Naive thymus-derived CD8-positive, alpha-beta T cell (primary cell): ENCODE data around the gene SPDYE1. TPM values are rescaled to one million over a fixed set of nuclear protein-coding genes. Genes with fewer than 3 reads are reported as not detected.
"Not testable (repeated sequence)": the region's sequence is repeated elsewhere in the genome, so short reads cannot be mapped to it uniquely, and the experiment has no call there.

ENCODE experiments used
- ATAC-seq, 2 donors: fragments of 150-1000 bp; cut with Tn5 transposase in 1 of 2; sonication (Bioruptor Pico), chemical (Tn5 transposase) in 1 of 2; 1 replicate in 1 of 2; 2 replicates in 1 of 2; pipeline ENCODE4 v1.10.0; 2021; ENCODE audit warnings: mild to moderate bottlenecking in 2 of 2, moderate library complexity in 2 of 2
- POLR2A ChIA-PET: fragments of 350-600 bp; sonication (Branson Sonifier 250); formaldehyde crosslinking; loops from one replicate; lab custom pipeline; 2021; ENCODE audit warnings: antibody characterized with exemption; lab: Charles Lee
- DNase-seq, 10 donors: peaks; one replicate each; pipeline versions ENCODE4 v3.0.0 to v3.0.0-alpha.2; 2020 to 2022
- H3K27ac Mint-ChIP-seq, 10 donors: one replicate each; pipeline ENCODE4 v1.8.0; 2020 to 2022; ENCODE audit warnings: mild to moderate bottlenecking in 10 of 10, mixed read lengths in 10 of 10, moderate library complexity in 4 of 10, inconsistent platforms in 1 of 10
- H3K27me3 Mint-ChIP-seq, 5 donors: one replicate each; pipeline ENCODE4 v1.8.0; 2021 to 2022; ENCODE audit warnings: mixed read lengths in 5 of 5
- H3K36me3 Mint-ChIP-seq, 3 donors: one replicate each; pipeline ENCODE4 v1.8.0; 2020 to 2022; ENCODE audit warnings: mixed read lengths in 3 of 3, mild to moderate bottlenecking in 2 of 3, inconsistent platforms in 1 of 3
- H3K4me1 Mint-ChIP-seq, 4 donors: one replicate each; pipeline ENCODE4 v1.8.0; 2021 to 2022; ENCODE audit warnings: mixed read lengths in 4 of 4
- H3K4me3 Mint-ChIP-seq, 10 donors: one replicate each; pipeline ENCODE4 v1.8.0; 2020 to 2022; ENCODE audit warnings: mild to moderate bottlenecking in 10 of 10, mixed read lengths in 10 of 10, moderate library complexity in 6 of 10, inconsistent platforms in 1 of 10
- H3K9me3 Mint-ChIP-seq, 9 donors: one replicate each; pipeline ENCODE4 v1.8.0; 2020 to 2022; ENCODE audit warnings: mixed read lengths in 9 of 9, mild to moderate bottlenecking in 3 of 9, inconsistent platforms in 1 of 9, moderate library complexity in 1 of 9
- polyA plus RNA-seq, 3 donors: library from polyadenylated mRNA; unstranded; fragments of 300-500 nt; fragmentation: Illumina TruSeq; gene quantifications; one replicate each; pipeline ENCODE4 v1.2.3, GENCODE V29; 2021
- total RNA-seq, 8 experiments: library from RNA in 2 of 8; stranded (reverse) in 2 of 8; gene quantifications; one replicate each; pipeline ENCODE4 v1.2.3 and lab custom pipeline; 2021 to 2026

SPDYE1 gene
- total and polyA plus RNA-seq, 5 experiments from 2014 or later: 0.12 to 0.14 TPM; not detected in 3

DNA sequence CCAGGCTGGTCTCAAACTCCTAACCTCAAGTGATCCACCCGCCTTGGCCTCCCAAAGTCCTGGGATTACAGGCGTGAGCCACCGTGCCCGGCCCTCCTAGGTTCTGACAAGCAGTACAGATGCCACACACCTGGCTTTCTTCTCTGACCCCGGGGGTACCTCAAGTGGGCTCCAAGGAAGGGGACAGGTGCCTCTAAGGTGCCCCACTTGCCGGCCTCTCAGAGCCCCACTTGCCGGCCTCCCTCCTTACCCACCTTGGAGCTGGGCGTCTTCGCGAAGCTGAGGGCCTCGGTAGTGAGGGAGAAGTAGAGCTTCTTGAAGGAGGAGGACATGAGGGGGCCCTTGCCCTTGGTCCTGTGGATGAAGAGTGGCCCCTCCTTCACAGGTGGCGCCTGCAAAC lies 40.9 kb downstream of the SPDYE1 start:
- Mint-ChIP-seq H3K4me1 (peaks cover 2 to 20% (median 9%) of the 10 kb centered on the region in 4 donors), H3K36me3 (peaks cover 0 to 12% (median 0%) of the 10 kb centered on the region in 3 donors), H3K27ac (peak overlapping the region in 2 of 10 donors; percentile 68 to 78)
- POLR2A ChIA-PET, ATAC-seq, H3K4me3 Mint-ChIP-seq, DNase-seq, H3K27me3 Mint-ChIP-seq, H3K9me3 Mint-ChIP-seq: not testable (repeated sequence)

DNA sequence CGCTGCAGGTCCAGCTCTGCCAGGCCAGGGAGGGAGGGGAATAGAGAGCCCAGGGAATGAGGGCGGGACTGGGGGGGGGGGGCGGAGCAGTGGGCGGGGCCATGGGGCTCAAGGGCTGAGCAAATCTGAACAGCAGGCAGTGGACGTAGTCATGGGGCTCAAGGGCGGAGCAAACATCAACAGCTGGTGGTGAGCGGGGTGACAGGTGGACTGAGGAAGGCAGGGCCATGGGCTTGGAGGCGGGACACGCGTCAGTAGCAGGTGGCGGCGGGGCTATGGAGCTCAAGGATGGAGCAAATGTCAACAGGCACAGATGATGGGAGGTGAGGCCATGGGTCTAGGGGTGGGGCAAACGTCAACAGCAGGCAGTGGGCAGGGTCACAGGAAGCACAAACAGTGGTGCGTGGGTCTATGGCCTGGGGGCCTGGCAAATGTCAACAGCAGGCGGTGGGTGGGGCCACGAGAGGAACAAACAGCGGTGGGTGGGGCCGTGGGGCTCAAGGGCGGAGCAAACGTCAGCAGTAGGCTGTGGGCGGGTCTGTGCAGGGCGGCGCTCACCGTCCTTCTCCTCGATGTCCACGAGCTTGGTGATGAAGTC lies 41.4 kb downstream of the SPDYE1 start:
- H3K27me3 Mint-ChIP-seq, POLR2A ChIA-PET, H3K9me3 Mint-ChIP-seq, H3K36me3 Mint-ChIP-seq: not testable (repeated sequence)
- Mint-ChIP-seq H3K4me3 (peak overlapping the region; percentile 43 to 85 (median 74)), H3K4me1 (peaks cover 2 to 25% (median 13%) of the 10 kb centered on the region in 4 donors), H3K27ac (peak overlapping the region; percentile 68 to 97 (median 92))
- ATAC-seq (peak; percentile 53 to 66), DNase-seq (peak; percentile 70 to 91 (median 84))

DNA sequence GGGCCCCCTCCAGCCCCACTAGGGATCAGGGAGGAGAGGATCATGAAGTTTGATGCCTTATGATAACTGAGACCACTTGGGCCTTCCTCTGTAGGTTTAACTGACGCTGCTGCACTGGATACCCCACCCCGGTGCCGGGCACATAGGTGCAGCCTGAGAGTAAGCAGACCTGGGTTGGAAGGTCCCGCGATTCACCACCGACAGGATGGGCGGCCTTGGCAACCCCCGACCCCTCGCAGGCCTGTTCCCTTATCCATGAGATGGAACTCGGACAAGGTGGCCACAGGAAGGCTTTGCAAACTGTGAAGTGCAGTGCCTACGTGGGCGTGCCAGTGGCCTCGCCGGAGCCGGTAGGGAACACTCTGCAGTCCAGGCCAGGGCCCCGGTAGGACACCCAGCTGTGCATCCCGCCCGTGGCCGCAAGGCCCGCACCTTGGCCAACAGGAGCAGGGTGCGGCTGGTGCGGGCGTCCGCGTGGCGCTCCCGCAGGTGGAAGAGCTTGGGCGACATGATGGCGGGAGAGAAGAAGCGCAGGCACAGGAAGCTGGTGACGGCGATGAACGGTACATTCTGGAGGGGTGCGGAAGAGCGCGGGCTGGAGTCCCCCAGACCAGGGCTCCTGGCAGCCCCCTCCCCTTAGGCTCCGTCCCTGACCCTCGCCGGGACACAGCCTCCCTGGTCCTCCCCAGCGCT lies 42.2 kb downstream of the SPDYE1 start:
- Mint-ChIP-seq H3K4me3 (peak overlapping the region in 9 of 10 donors; percentile 52 to 86 (median 72)), H3K27ac (peak overlapping the region in 7 of 10 donors; percentile 44 to 95 (median 89)), H3K4me1 (peaks cover 2 to 30% (median 14%) of the 10 kb centered on the region in 4 donors)
- POLR2A ChIA-PET: interaction anchor here (1.2 kb wide), 1 partner anchor 11 kb away, joined by 4 read pairs; no protein-coding TSS in a partner anchor
- ATAC-seq: peak; percentile 54
- not testable (repeated sequence) for H3K36me3 Mint-ChIP-seq, H3K9me3 Mint-ChIP-seq, H3K27me3 Mint-ChIP-seq, DNase-seq

GRCh38 chr7:44040493-44040891 lies 42.8 kb downstream of the SPDYE1 start:
- POLR2A ChIA-PET: interaction anchor here (1.2 kb wide), 1 partner anchor 10 kb away, joined by 4 read pairs; no protein-coding TSS in a partner anchor
- peak; percentile 52 to 82 (median 69) for DNase-seq
- Mint-ChIP-seq H3K4me3 (peak overlapping the region; percentile 70 to 86 (median 81)), H3K27ac (peak overlapping the region in 8 of 10 donors; percentile 44 to 95 (median 90)), H3K4me1 (peaks cover 4 to 35% (median 17%) of the 10 kb centered on the region in 4 donors)
- H3K36me3 Mint-ChIP-seq, H3K27me3 Mint-ChIP-seq, H3K9me3 Mint-ChIP-seq: not testable (repeated sequence)
- peak; percentile 66 to 67 for ATAC-seq

- Mint-ChIP-seq H3K36me3 (peaks cover 0 to 10% (median 0%) of the 10 kb centered on the region in 3 donors), H3K27ac (peak overlapping the region in 7 of 10 donors; percentile 11 to 86 (median 58)), H3K27me3 (no peaks in the 10 kb centered on the region), H3K4me3 (peak overlapping the region in 5 of 10 donors; percentile 12 to 70 (median 69)), H3K9me3 (no peaks in the 10 kb centered on the region), H3K4me1 (peaks cover 20 to 53% (median 35%) of the 10 kb centered on the region in 4 donors)
- ATAC-seq: no peak
- POLR2A ChIA-PET: no interaction called here
- no peak for DNase-seq
These were observed 44.5 kb downstream of the SPDYE1 start for GRCh38 chr7:44042221-44042620.

- ATAC-seq (no peak), DNase-seq (no peak)
- H3K4me3 Mint-ChIP-seq: peak overlapping the region; percentile 82 to 96 (median 90)
- peak overlapping the region; percentile 92 to 98 (median 97) for H3K27ac Mint-ChIP-seq
- H3K27me3 Mint-ChIP-seq: no peaks in the 10 kb centered on the region
- peaks cover 0 to 15% (median 1%) of the 10 kb centered on the region in 3 donors for H3K36me3 Mint-ChIP-seq
- H3K9me3 Mint-ChIP-seq: no peaks in the 10 kb centered on the region
- H3K4me1 Mint-ChIP-seq: peaks cover 29 to 66% (median 48%) of the 10 kb centered on the region in 4 donors
- POLR2A ChIA-PET: interaction anchor here (0.6 to 14.0 kb wide), 10 partner anchors 8 to 1052 kb away, joined by 3 to 192 read pairs (median 6); partner anchors contain the start of genes PGAM2, POLD2 and YKT6
These were observed 46.2 kb downstream of the SPDYE1 start for GRCh38 chr7:44043902-44044301.

- DNase-seq (peak; percentile 75 to 90 (median 82)), ATAC-seq (peak; percentile 63)
- H3K27me3 Mint-ChIP-seq: no peaks in the 10 kb centered on the region
- peak within 1 kb of the TSS; percentile 92 to 98 (median 97) for H3K27ac Mint-ChIP-seq
- peak within 1 kb of the TSS; percentile 82 to 96 (median 90) for H3K4me3 Mint-ChIP-seq
- POLR2A ChIA-PET: interaction anchor here (0.6 to 14.0 kb wide), 13 partner anchors 7 to 1051 kb away, joined by 3 to 192 read pairs (median 4); partner anchors contain the start of genes PGAM2, POLD2 and YKT6
- peaks cover 0 to 20% (median 1%) of the 10 kb centered on the region in 3 donors for H3K36me3 Mint-ChIP-seq
- H3K9me3 Mint-ChIP-seq: no peaks in the 10 kb centered on the region
- peaks cover 27 to 69% (median 52%) of the 10 kb centered on the region in 4 donors for H3K4me1 Mint-ChIP-seq
These were observed 46.9 kb downstream of the SPDYE1 start, which contains the start of gene DBNL for GRCh38 chr7:44044315-44045225. TSS of gene DBNL (plus strand) at chr7:44044702. CDS start at chr7:44044738, 36 bp downstream.

GRCh38 chr7:44045226-44046014 lies 47.7 kb downstream of the SPDYE1 start:
- DNase-seq: peak in 3 of 10 donors; percentile 18 to 50 (median 47)
- H3K27me3 Mint-ChIP-seq: no peaks in the 10 kb centered on the region
- POLR2A ChIA-PET: interaction anchor here (1.1 to 14.0 kb wide), 5 partner anchors 18 to 156 kb away, joined by 3 to 192 read pairs (median 11); partner anchors contain the start of genes PGAM2 and YKT6
- no peaks in the 10 kb centered on the region for H3K9me3 Mint-ChIP-seq
- peaks cover 35 to 78% (median 60%) of the 10 kb centered on the region in 4 donors for H3K4me1 Mint-ChIP-seq
- ATAC-seq: peak in 1 of 2 donors; percentile 2
- peaks cover 0 to 25% (median 1%) of the 10 kb centered on the region in 3 donors for H3K36me3 Mint-ChIP-seq
- peak overlapping the region; percentile 82 to 96 (median 90) for H3K4me3 Mint-ChIP-seq
- H3K27ac Mint-ChIP-seq: peak overlapping the region; percentile 91 to 98 (median 95)

- H3K27me3 Mint-ChIP-seq: no peaks in the 10 kb centered on the region
- peaks cover 0 to 35% (median 1%) of the 10 kb centered on the region in 3 donors for H3K36me3 Mint-ChIP-seq
- no peaks in the 10 kb centered on the region for H3K9me3 Mint-ChIP-seq
- H3K27ac Mint-ChIP-seq: peak overlapping the region; percentile 91 to 98 (median 95)
- peak overlapping the region; percentile 82 to 96 (median 90) for H3K4me3 Mint-ChIP-seq
- POLR2A ChIA-PET: interaction anchor here (1.0 to 14.0 kb wide), 7 partner anchors 9 to 154 kb away, joined by 4 to 192 read pairs (median 5); partner anchors contain the start of gene PGAM2
- DNase-seq: peak in 2 of 10 donors; percentile 20 to 39
- ATAC-seq: peak; percentile 7 to 28
- H3K4me1 Mint-ChIP-seq: peaks cover 40 to 84% (median 67%) of the 10 kb centered on the region in 4 donors
These were observed 48.8 kb downstream of the SPDYE1 start for GRCh38 chr7:44046321-44047061.

DNA sequence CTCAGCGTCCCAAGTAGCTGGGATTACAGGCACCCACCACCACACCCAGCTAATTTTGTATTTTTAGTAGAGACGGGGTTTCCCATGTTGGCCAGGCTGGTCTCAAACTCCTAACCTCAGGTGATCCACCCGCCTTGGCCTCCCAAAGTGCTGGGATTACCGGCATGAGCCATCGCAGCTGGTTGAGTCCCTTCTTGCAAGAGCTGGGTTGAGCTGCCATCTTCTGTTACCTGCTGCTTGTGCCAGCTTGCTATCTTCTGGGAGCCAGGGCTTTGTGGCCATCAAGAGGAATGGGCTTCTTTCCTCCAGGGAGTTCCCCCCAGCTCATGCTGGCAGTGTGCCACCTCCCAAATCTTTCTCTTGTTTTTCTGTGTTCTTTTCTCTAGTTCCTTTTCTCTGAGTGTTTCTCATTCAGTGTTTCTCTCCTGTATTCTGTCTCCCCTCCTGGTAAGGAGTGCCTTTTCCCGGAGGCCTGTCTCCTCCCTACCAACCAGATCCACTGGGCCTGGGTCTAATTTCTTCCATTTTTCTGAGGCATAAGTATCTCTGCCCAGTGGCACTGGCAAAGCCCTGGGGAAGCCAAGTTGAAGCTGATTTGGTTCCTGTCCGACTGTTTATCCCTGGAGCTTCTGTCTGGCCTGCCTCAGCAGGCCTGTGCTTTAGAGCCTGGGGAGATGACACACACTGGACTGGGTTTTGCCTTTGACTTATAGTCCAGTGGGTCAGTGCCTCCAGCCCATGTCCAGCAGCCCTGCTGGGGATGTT lies 50.5 kb downstream of the SPDYE1 start:
- ATAC-seq (no peak), DNase-seq (no peak)
- Mint-ChIP-seq H3K4me1 (peaks cover 48 to 90% (median 82%) of the 10 kb centered on the region in 4 donors), H3K9me3 (no peaks in the 10 kb centered on the region), H3K27ac (peak overlapping the region; percentile 24 to 98 (median 90)), H3K27me3 (no peaks in the 10 kb centered on the region), H3K36me3 (peaks cover 0 to 52% (median 5%) of the 10 kb centered on the region in 3 donors), H3K4me3 (peak overlapping the region in 9 of 10 donors; percentile 26 to 95 (median 59))
- POLR2A ChIA-PET: interaction anchor here (0.7 to 14.0 kb wide), 4 partner anchors 15 to 1160 kb away, joined by 4 to 192 read pairs (median 6); partner anchors contain the start of gene PGAM2
